K562 (cell line): ENCODE results near the gene DEFB113. TPM values are rescaled to one million over a fixed set of nuclear protein-coding genes. Genes with fewer than 3 reads are reported as not detected.

ENCODE experiments used
- BRF2 ChIP-seq: IDR thresholded peaks from 3 replicates; pipeline ENCODE4 v1.6.1; 2011; ENCODE audit warnings: borderline replicate concordance, mild to moderate bottlenecking; ENCODE audit not compliant: insufficient read length, insufficient read depth
- CBX3 ChIP-seq, 2 experiments: IDR thresholded peaks; 1 replicate in 1 of 2; 2 replicates in 1 of 2; pipeline ENCODE4 v1.6.1; 2012; ENCODE audit warnings: inconsistent platforms in 2 of 2, low read length in 2 of 2, borderline replicate concordance in 1 of 2, control low read depth in 1 of 2
- CEBPG ChIP-seq, 3 experiments: fragments of 200-800 bp in 1 of 3; sonication (Bioruptor generic) in 1 of 3; sonication (generic) in 1 of 3; formaldehyde crosslinking in 1 of 3; IDR thresholded peaks in 2 of 3; conservative IDR thresholded peaks in 1 of 3; 2 replicates each; pipeline versions ENCODE4 v1.6.1 to v1.8.0; 2016 to 2022; ENCODE audit warnings: missing compliant biosample characterization in 2 of 3, missing genetic modification characterization in 2 of 3, mild to moderate bottlenecking in 1 of 3, missing genetic modification reagents in 1 of 3
- CLOCK ChIP-seq: fragments of 250-450 bp; sonication (Bioruptor Pico); IDR thresholded peaks from 2 replicates; pipeline ENCODE4 v1.4.0; 2020; ENCODE audit warnings: mild to moderate bottlenecking, moderate library complexity, borderline replicate concordance
- EZH2 ChIP-seq: IDR thresholded peaks from 2 replicates; pipeline ENCODE4 v1.6.1; 2012; ENCODE audit warnings: low read depth, mild to moderate bottlenecking, inconsistent platforms, low read length, borderline replicate concordance
- FOXJ3 ChIP-seq: sonication (generic); formaldehyde crosslinking; IDR thresholded peaks from 2 replicates; pipeline ENCODE4 v1.4.0; 2020; ENCODE audit warnings: mild to moderate bottlenecking, missing genetic modification reagents
- HIVEP1 ChIP-seq: fragments of 250-450 bp; sonication (Bioruptor Pico); IDR thresholded peaks from 2 replicates; pipeline ENCODE4 v1.4.0; 2020; ENCODE audit warnings: mild to moderate bottlenecking
- ILF3 ChIP-seq: fragments of 450-650 bp; IDR thresholded peaks from 2 replicates; pipeline ENCODE4 v1.6.1; 2018; ENCODE audit warnings: antibody characterized with exemption, mild to moderate bottlenecking, moderate library complexity, borderline replicate concordance
- KHSRP ChIP-seq: fragments of 450-650 bp; IDR thresholded peaks from 2 replicates; pipeline ENCODE4 v1.6.1; 2017
- MCM5 ChIP-seq: fragments of 450-650 bp; IDR thresholded peaks from 2 replicates; pipeline ENCODE4 v1.6.1; 2016; ENCODE audit warnings: low read depth
- MEIS2 ChIP-seq: fragments of 450-650 bp; IDR thresholded peaks from 2 replicates; pipeline ENCODE4 v1.6.1; 2014; ENCODE audit warnings: mild to moderate bottlenecking; ENCODE audit not compliant: partially characterized antibody
- NFATC3 ChIP-seq: fragments of 450-650 bp; IDR thresholded peaks from 2 replicates; pipeline ENCODE4 v1.6.1; 2017; ENCODE audit warnings: mild to moderate bottlenecking
- PML ChIP-seq: IDR thresholded peaks from 2 replicates; pipeline ENCODE4 v1.6.1; 2012; ENCODE audit warnings: low read length, inconsistent platforms
- POLR3G ChIP-seq: IDR thresholded peaks from 2 replicates; pipeline ENCODE4 v1.6.1; 2011; ENCODE audit not compliant: insufficient read length, insufficient replicate concordance; ENCODE audit errors: extremely low read depth
- RBM34 ChIP-seq: fragments of 200-400 bp; formaldehyde crosslinking; IDR thresholded peaks from 2 replicates; pipeline ENCODE4 v1.6.1; 2018; ENCODE audit warnings: low read length, borderline replicate concordance; ENCODE audit not compliant: insufficient read depth
- RHOXF2B ChIP-seq: fragments of 250-450 bp; sonication (Bioruptor Pico); conservative IDR thresholded peaks from 2 replicates; pipeline ENCODE4 v1.5.1; 2021
- SOX6 ChIP-seq: fragments of 450-650 bp; IDR thresholded peaks from 2 replicates; pipeline ENCODE4 v1.6.1; 2014; ENCODE audit warnings: mild to moderate bottlenecking
- STAT5B ChIP-seq: fragments of 250-450 bp; sonication (Bioruptor Pico); IDR thresholded peaks from 2 replicates; pipeline ENCODE4 v1.8.0; 2021; ENCODE audit warnings: mild to moderate bottlenecking, inconsistent platforms
- TSC22D4 ChIP-seq: fragments of 450-650 bp; IDR thresholded peaks from 2 replicates; pipeline ENCODE4 v1.6.1; 2016; ENCODE audit warnings: missing genetic modification characterization, missing biosample characterization, control low read depth
- ZBTB8A ChIP-seq: fragments of 450-650 bp; IDR thresholded peaks from 2 replicates; pipeline ENCODE4 v1.6.1; 2018; ENCODE audit warnings: mild to moderate bottlenecking, moderate library complexity; ENCODE audit not compliant: partially characterized antibody
- ZFPM2 ChIP-seq: fragments of 250-450 bp; sonication (Bioruptor Pico); IDR thresholded peaks from 2 replicates; pipeline ENCODE4 v1.5.1; 2022; ENCODE audit warnings: mild to moderate bottlenecking
- polyA plus RNA-seq, 8 experiments: library from polyadenylated mRNA; depleted of rRNA in 4 of 8; stranded (reverse) in 5 of 8; unstranded in 3 of 8; fragments of >200 nt; fragmentation: Nextera tagmentation in 2 of 8; fragmentation: Illumina TruSeq in 1 of 8; extraction: Ambion mirVana in 2 of 8; extraction: Trizol in 1 of 8; gene quantifications; 2 replicates each; pipeline versions ENCODE4 v1.2.1 to v1.2.3, GENCODE V29; 2011 to 2014; ENCODE audit warnings: inconsistent platforms in 1 of 8, missing spikeins in 1 of 8
- total RNA-seq, 7 experiments: library from RNA; depleted of rRNA in 6 of 7; stranded (reverse); fragments of >200 nt in 6 of 7; fragmentation: Illumina TruSeq in 2 of 7; extraction: Trizol in 2 of 7; gene quantifications; 2 replicates each; pipeline versions ENCODE4 v1.2.1 to v1.2.3, GENCODE V29; 2011 to 2021; ENCODE audit warnings: low replicate concordance in 1 of 7
- TF ChIP-seq, protein P1 (sequence below): fragments of 250-450 bp; sonication (Bioruptor Pico); IDR thresholded peaks from 2 replicates; pipeline ENCODE4 v1.8.0; 2022; ENCODE audit warnings: moderate library complexity, mild to moderate bottlenecking, inconsistent platforms
- TF ChIP-seq, protein P2 (sequence below), 2 experiments: fragments of 150-350 bp in 1 of 2; IDR thresholded peaks; 2 replicates each; pipeline ENCODE4 v1.6.1; 2012 to 2016; ENCODE audit warnings: low read depth in 2 of 2, low read length in 2 of 2, mild to moderate bottlenecking in 1 of 2, moderate library complexity in 1 of 2

The DEFB113 gene
- total and polyA plus RNA-seq, 9 of the 15 experiments (the other 6 are each of a cell fraction or from before 2014, with no cell fraction given): not detected

GRCh38 chr6:49934770-49935169, 34.7 kb downstream of the DEFB113 start (continued):
- TF ChIP-seq RBM34 (no peak), ZFPM2 (no peak), MEIS2 (peak; percentile 98), CLOCK (no peak), POLR3G (no peak), ILF3 (no peak), RHOXF2B (CRISPR knock-in tag) (no peak), ZBTB8A (no peak), TSC22D4 (no peak), MCM5 (no peak), KHSRP (no peak), CEBPG (CRISPR knock-in tag; IDR thresholded peaks at IDR 0.05) (no peak), CEBPG (tag; conservative IDR thresholded peaks at IDR 0.05 in 1 of 2, IDR thresholded peaks at IDR 0.05 in 1 of 2) (no peak), HIVEP1 (CRISPR knock-in tag) (no peak), EZH2 (no peak), PML (no peak), CBX3 (IDR thresholded peaks at IDR 0.05; ENCODE audit: borderline replicate concordance in 1 of 2, low read length in 2 of 2) (no peak), FOXJ3 (CRISPR knock-in tag) (no peak), NFATC3 (no peak), SOX6 (peak; percentile 77), STAT5B (CRISPR knock-in tag) (no peak), BRF2 (no peak)
- TF ChIP-seq, protein P1, sequence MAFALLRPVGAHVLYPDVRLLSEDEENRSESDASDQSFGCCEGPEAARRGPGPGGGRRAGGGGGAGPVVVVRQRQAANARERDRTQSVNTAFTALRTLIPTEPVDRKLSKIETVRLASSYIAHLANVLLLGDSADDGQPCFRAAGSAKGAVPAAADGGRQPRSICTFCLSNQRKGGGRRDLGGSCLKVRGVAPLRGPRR (CRISPR knock-in tag): no peak
- TF ChIP-seq, protein P2, sequence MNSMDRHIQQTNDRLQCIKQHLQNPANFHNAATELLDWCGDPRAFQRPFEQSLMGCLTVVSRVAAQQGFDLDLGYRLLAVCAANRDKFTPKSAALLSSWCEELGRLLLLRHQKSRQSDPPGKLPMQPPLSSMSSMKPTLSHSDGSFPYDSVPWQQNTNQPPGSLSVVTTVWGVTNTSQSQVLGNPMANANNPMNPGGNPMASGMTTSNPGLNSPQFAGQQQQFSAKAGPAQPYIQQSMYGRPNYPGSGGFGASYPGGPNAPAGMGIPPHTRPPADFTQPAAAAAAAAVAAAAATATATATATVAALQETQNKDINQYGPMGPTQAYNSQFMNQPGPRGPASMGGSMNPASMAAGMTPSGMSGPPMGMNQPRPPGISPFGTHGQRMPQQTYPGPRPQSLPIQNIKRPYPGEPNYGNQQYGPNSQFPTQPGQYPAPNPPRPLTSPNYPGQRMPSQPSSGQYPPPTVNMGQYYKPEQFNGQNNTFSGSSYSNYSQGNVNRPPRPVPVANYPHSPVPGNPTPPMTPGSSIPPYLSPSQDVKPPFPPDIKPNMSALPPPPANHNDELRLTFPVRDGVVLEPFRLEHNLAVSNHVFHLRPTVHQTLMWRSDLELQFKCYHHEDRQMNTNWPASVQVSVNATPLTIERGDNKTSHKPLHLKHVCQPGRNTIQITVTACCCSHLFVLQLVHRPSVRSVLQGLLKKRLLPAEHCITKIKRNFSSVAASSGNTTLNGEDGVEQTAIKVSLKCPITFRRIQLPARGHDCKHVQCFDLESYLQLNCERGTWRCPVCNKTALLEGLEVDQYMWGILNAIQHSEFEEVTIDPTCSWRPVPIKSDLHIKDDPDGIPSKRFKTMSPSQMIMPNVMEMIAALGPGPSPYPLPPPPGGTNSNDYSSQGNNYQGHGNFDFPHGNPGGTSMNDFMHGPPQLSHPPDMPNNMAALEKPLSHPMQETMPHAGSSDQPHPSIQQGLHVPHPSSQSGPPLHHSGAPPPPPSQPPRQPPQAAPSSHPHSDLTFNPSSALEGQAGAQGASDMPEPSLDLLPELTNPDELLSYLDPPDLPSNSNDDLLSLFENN (IDR thresholded peaks at IDR 0.05; ENCODE audit: low read depth in 2 of 2, low read length in 2 of 2): no peak
